Measurements from ENCODE around the gene TRANK1.
"Not testable (repeated sequence)": the region's sequence is repeated elsewhere in the genome, so short reads cannot be mapped to it uniquely, and the experiment has no call there.

Gene TRANK1

GRCh38 chr3:36956155-36956554 lies 11.3 kb upstream of the TRANK1 start:
- no peak for DNase-seq

DNA sequence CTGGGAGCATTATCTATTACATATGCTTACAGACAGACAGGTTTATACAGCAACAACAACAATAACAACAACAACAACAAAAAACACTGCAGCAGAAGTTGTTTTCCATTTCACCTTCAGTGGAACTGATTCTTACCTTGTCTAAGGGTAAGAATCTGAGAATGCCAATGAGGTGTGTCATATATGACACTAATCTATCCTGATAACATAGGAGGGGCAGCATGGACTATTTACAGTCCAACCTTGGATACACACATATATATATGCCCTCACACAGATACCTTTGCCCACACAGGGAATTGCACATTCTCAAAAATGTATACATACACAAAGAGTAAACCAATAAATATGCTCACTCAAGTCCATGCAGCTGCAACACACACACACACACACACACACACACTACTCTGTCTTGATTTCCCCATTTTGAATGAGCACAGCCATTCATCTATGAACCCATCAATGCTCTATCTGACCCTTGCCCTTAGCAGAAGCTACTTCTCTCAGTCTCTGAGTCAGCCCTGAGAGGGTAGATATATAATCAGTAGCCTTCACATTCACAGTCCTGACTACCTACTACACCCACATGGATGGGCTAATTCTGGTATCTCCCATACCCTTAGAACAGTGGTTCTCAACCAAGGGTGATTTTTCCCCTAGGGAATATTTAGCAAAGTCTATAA lies 9.7 kb upstream of the TRANK1 start:
- DNase-seq: peak; percentile 27

DNA sequence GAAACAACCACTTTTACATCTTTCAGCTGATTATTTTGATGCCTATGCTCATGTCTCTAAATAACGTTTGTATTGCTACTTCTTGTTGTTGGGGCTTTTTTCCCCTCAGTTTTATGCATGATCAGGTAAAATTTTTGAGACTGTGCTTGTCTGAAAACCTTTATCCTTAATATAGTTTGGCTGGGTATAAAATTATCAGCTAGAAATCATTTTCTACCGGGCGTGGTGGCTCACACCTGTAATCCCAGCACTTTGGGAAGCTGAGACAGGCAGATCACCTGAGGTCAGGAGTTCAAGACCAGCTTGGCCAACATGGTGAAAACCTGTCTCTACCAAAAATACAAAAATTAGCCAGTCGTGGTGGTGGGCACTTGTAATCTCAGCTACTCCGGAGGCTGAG lies 3.0 kb upstream of the TRANK1 start:
- not testable (repeated sequence) for DNase-seq

DNA sequence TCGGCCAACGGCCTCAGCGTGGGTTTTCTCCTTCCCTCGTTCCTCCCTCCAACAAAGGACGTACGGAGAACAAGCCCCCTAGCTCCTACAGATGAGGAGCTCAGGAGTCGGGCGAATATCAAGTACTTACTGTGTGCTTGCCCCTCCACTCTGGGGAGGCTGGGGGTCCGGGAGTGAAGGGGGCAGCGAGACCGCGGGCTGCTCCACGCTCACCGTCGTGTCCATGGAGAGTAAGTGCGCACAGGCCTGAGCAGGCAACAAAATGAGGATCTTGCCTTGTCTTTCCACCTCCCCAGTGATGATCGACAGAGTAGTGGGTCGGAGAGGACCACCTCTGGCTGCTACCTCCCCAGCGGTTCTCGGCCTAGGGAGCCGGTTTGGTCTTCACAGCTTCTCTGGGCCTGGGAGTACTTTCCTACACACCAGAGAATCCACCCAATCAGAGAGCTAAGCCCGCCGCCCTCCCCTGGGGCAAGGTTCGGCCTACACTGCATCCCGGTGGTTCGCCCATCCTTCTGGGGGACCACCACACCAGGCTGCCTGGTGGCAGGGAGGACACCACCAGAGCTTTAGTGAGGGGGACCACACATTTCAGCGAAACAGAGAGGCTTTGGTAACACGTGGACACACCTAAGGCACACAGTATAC lies 603 bp upstream of the TRANK1 start:
- DNase-seq: no peak

- no peak for DNase-seq
These were observed 728 bp downstream of the TRANK1 start for GRCh38 chr3:36944012-36944640.

GRCh38 chr3:36943601-36944000 lies 1.3 kb downstream of the TRANK1 start:
- no peak for DNase-seq

- DNase-seq: no peak
These were observed 2.1 kb downstream of the TRANK1 start for GRCh38 chr3:36942638-36943248.

- no peak for DNase-seq
These were observed 3.2 kb downstream of the TRANK1 start for GRCh38 chr3:36941658-36942057.

DNA sequence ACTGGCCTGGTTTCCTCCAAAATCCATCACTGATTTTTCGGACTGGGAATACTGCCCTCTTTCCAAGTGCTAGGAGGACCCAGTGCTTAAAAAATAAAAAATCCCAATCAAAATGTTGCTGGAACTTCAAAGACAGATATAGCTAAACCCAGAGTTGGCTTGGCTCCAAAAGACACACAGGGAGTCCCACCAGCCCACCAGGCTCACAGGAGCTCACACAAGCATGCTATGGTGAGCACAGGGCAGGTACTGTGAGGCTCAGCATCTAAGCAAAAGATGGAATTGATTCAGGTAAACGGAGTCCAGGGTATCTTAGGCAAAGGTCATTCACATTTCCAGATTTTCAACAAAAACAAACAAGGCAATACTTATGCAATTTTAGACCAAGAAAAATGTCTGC lies 3.7 kb downstream of the TRANK1 start:
- DNase-seq: no peak

GRCh38 chr3:36937492-36937891 lies 7.4 kb downstream of the TRANK1 start:
- DNase-seq: no peak

GRCh38 chr3:36933540-36934296 lies 11.1 kb downstream of the TRANK1 start:
- no peak for DNase-seq

- DNase-seq: not testable (repeated sequence)
These were observed 13.4 kb downstream of the TRANK1 start for GRCh38 chr3:36931424-36931823.

DNA sequence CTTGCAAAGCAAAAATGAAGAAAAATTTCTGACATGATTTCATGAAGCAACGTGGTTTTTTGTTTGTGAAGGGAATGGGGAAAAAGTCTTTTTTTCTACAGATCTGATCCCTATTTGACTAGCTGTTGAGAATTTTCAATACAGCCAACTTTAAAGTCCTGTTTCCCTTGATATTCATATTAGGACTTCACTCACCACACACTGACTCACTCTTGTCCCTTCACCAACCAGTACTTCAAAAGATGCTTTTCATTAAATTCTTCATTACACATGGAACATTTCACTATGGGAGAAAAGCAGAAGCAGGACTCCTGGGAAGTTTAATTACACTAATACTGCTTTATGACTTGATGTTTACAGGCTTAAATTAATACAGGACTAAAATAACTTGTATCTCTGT lies 16.6 kb downstream of the TRANK1 start:
- DNase-seq: no peak

DNA sequence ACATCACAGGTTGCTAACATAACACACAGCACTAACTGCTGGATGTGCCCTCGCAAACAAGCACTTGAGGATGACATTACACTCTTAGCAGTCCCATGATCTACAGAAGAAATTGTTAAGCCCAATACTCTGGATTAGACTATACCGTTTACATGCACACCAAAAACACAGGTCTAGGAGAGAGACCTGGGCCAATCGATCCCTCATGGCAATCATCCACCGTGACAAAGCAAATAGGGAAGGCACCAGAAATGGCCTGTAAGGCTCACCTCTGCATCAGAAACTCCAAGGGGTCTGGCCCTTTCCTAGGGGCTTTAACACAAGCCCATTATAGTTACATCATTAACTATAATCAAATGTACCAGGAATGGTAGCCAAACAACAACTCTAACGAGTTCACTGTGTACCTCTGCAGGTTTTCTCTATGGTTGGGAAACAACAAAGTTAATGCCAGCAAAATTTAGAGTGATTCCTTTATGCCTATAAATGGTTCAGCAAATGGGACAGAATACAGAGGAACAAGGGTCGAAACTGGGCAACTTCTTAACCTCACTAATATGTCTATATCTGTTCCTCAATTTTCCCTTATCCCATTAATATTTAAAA lies 18.5 kb downstream of the TRANK1 start:
- DNase-seq: no peak

DNA sequence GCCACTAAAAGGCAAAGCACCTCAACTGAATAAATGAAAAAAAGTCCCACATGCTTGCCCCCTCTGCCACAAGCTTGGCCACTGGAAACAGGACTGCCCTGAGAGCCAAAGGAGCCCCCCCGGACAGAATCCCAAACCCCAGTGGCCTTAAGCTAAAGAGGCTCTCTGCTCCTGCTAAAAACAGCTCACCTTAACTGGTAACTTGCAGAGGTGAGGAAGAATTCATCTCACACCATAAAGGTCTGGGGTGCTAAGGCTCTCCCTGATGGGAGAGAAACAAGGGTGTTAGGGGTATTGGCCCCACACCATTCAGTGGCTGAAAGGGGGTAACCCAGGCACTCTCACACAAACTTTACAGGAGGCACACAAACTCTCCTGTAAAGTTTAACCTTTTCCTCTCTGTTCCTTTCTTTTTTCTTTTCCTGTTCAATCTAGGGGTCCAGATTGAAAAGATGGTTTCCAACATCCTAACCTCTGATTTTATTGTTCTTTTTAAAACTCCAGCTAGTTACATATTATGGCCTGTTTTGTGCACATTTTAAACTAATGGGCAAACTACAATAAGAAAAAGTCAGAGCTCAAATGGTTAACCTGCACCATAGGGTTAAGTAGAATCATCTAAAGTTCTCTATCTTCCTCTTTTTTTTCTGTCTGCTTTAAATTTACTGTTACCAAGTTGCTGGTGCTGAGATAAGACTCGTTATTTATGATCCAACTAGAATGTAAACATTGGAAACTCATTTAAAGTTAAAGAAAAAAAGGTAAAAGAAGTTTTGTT lies 19.9 kb downstream of the TRANK1 start:
- no peak for DNase-seq

DNA sequence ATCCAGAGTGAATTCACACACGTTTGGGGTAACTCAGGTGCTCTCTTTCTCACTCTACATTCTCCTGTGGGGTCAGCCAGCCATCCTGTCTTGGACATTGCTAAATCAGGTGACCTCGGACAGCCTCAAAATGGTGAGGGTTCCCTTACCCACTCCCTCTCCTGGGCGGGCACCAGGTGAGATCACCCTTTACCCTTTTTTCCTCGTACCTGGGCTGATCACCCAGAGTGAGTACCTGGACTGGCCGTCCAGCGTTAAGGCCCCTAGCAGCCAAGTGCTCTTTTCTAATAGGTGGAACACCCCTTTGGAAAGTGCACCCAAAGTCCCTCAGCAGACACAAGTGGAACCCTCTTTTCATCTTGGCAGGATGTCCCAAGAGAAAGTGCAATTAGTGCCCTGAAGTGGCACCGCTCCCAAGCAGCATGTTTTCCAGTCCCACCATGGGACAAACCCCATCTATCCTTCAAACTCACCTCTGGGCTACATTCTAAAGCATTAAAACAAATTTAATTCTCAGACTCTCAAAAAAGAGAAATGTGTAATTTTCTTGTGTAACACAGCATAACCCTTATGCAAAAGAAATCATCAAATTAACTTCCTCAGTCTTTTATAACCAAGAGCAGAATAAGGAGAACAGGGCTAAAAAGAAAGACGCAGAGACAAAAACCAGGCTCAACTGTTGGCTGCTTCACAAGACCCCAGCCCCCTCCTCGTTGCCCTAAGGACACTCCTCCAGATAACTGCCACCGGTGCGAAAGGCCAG lies 20.7 kb downstream of the TRANK1 start:
- no peak for DNase-seq

- DNase-seq: no peak
These were observed 21.3 kb downstream of the TRANK1 start for GRCh38 chr3:36923523-36923943.

- no peak for DNase-seq
These were observed 23.8 kb downstream of the TRANK1 start for GRCh38 chr3:36920884-36921567.

DNA sequence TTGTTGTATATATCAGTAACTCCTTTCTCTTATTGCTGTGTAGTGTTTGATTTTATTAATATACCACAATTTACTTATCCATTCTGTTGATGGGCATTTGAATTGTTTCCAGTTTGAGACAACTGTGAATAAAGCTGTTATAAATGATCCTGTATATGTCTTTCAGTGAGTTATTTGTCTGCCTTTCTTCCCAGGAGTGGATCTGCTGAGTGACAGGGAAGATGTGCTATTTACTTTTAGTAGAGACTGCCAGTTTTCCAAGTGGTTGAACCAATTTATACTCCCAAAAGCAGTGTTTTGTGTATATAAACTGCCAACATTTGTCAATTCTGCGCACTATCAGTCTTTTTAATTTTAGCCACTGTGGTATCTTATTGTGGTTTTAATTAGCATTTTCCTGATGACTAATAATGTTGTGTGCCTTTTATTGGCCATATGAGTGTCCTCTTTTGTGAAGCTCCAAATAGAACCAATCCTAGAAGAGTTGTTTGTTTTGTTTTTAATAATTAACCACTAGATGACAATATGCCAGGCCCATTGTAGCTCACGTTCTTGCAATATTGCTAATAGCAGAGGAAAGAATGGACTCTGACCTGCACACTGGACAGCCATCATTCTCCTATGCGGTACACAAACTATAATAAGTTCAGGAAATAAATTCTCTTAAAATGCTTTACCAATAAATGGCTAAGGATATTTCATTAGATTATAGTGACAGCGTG lies 25.3 kb downstream of the TRANK1 start:
- no peak for DNase-seq

- no peak for DNase-seq
These were observed 26.8 kb downstream of the TRANK1 start for GRCh38 chr3:36918050-36918449.

Data from NCI-H1694 treated with DMSO at 0.1 percent for 48 hours (cell line).